Activated CD4-positive, CD25-positive, alpha-beta regulatory T cell treated with anti-CD3 and anti-CD28 coated beads, Interleukin-2, amount 50 U/mL, for 24 hours (primary cell): Measurements from ENCODE around the gene SFXN4.
A peak's percentile ranks its signal among the peaks of the same experiment; 100 is the strongest.
"Not testable (repeated sequence)": the region's sequence is repeated elsewhere in the genome, so short reads cannot be mapped to it uniquely, and the experiment has no call there.

Experiments used
- ATAC-seq, 2 donors: fragments of 150-1000 bp; cut with Tn5 transposase; one replicate each; pipeline ENCODE4 v1.10.0; 2021; ENCODE audit warnings: mild to moderate bottlenecking in 1 of 2, moderate library complexity in 1 of 2

The SFXN4 gene

GRCh38 chr10:119190353-119190752 lies 24.8 kb upstream of the SFXN4 start:
- ATAC-seq, result no peak

GRCh38 chr10:119189811-119190282 lies 24.3 kb upstream of the SFXN4 start:
- ATAC-seq, result peak; percentile 32 to 38

GRCh38 chr10:119183664-119184412 lies 18.3 kb upstream of the SFXN4 start:
- ATAC-seq, result peak; percentile 54 to 80

GRCh38 chr10:119180850-119181400 lies 15.4 kb upstream of the SFXN4 start:
- not testable (repeated sequence) for ATAC-seq

GRCh38 chr10:119178372-119179119 lies 13.0 kb upstream of the SFXN4 start, which contains the start of gene PRDX3:
PRDX3 (minus strand) TSS chr10:119178812; CDS start chr10:119178790, 22 bp downstream.
- peak; percentile 91 to 94 for ATAC-seq

- ATAC-seq, result peak; percentile 54 to 63
These were observed 12.3 kb upstream of the SFXN4 start for GRCh38 chr10:119177708-119178371.

- no peak for ATAC-seq
These were observed 10.7 kb upstream of the SFXN4 start for GRCh38 chr10:119176166-119176565.

- no peak for ATAC-seq
These were observed 8.6 kb upstream of the SFXN4 start for GRCh38 chr10:119174109-119174508.

GRCh38 chr10:119167041-119167440 lies 1.5 kb upstream of the SFXN4 start:
- no peak for ATAC-seq

GRCh38 chr10:119166564-119166963 lies 1.1 kb upstream of the SFXN4 start:
- ATAC-seq, result no peak

- peak in 1 of 2 donors; percentile 2 for ATAC-seq
These were observed 595 bp upstream of the SFXN4 start for GRCh38 chr10:119166118-119166500.

GRCh38 chr10:119162452-119163092 lies 2.9 kb downstream of the SFXN4 start:
- no peak for ATAC-seq

GRCh38 chr10:119161680-119162451 lies 3.6 kb downstream of the SFXN4 start:
- no peak for ATAC-seq

GRCh38 chr10:119159332-119159731 lies 6.2 kb downstream of the SFXN4 start:
- ATAC-seq, result no peak

- no peak for ATAC-seq
These were observed 11.9 kb downstream of the SFXN4 start for GRCh38 chr10:119153661-119154060.

GRCh38 chr10:119153041-119153440 lies 12.5 kb downstream of the SFXN4 start:
- ATAC-seq, result no peak

- not testable (repeated sequence) for ATAC-seq
These were observed 13.9 kb downstream of the SFXN4 start for GRCh38 chr10:119151601-119152000.

- no peak for ATAC-seq
These were observed 15.8 kb downstream of the SFXN4 start for GRCh38 chr10:119149729-119150128.

GRCh38 chr10:119149157-119149556 lies 16.4 kb downstream of the SFXN4 start:
- ATAC-seq, result no peak

- ATAC-seq, result no peak
These were observed 21.9 kb downstream of the SFXN4 start for GRCh38 chr10:119143657-119144056.

- ATAC-seq, result no peak
These were observed 24.8 kb downstream of the SFXN4 start for GRCh38 chr10:119140603-119141245.
